ENCODE results near the gene TTLL8.
"Not testable (repeated sequence)": the region's sequence is repeated elsewhere in the genome, so short reads cannot be mapped to it uniquely, and the experiment has no call there.

Gene TTLL8

DNA sequence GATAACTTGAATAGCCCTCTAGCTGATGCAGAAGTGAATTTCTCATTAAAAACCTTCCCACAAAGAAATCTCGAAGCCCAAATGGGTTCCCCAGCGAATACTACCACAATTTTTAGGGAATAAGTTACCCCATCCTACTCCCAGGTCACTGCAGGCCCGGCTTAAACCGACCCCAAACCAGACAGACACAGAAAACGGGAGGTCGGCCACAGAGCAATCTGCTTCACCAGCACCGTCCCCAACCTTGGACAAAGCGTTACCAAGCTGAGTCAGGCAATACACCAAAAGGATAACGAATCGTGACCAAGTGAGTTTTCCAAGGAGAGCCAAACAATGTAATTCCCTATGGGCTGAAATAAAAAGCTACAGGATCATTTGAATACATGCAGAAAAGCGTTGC, 31.1 kb upstream of the TTLL8 start:
- in situ Hi-C loops (cut with MboI; ENCODE audit: low pct_unique_long_range_greater_than_20kb, low sequenced_read_pairs, unreplicated experiment) = no loop called here
- DNase-seq (ENCODE audit: low spot score) = no peak
- TF ChIP-seq, protein P1, sequence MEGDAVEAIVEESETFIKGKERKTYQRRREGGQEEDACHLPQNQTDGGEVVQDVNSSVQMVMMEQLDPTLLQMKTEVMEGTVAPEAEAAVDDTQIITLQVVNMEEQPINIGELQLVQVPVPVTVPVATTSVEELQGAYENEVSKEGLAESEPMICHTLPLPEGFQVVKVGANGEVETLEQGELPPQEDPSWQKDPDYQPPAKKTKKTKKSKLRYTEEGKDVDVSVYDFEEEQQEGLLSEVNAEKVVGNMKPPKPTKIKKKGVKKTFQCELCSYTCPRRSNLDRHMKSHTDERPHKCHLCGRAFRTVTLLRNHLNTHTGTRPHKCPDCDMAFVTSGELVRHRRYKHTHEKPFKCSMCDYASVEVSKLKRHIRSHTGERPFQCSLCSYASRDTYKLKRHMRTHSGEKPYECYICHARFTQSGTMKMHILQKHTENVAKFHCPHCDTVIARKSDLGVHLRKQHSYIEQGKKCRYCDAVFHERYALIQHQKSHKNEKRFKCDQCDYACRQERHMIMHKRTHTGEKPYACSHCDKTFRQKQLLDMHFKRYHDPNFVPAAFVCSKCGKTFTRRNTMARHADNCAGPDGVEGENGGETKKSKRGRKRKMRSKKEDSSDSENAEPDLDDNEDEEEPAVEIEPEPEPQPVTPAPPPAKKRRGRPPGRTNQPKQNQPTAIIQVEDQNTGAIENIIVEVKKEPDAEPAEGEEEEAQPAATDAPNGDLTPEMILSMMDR (IDR thresholded peaks at IDR 0.05; ENCODE audit: extremely low read depth, insufficient read depth, missing control alignments) = no peak

DNA sequence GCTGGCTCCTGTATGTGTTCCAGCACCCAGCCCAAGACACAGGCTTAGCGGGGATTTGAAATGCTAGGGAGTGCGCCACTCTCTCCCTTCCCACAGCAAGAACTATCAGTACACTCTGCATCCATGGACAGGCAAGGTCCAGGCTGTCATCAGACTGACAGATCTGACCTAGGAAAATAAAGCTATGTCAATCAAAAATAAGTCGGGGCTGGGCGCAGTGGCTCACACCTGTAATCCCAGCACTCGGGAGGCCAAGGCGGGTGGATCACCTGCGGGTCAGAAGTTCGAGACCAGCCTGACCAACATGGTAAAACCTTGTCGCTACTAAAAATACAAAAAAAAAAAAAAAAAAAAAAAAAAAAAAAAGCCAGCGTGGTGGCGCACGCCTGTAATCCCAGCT, 30.0 kb upstream of the TTLL8 start:
- no peak for DNase-seq (ENCODE audit: low spot score)
- in situ Hi-C loops (cut with MboI; ENCODE audit: low pct_unique_long_range_greater_than_20kb, low sequenced_read_pairs, unreplicated experiment) = no loop called here
- TF ChIP-seq, protein P1 (IDR thresholded peaks at IDR 0.05; ENCODE audit: extremely low read depth, insufficient read depth, missing control alignments) = no peak

DNA sequence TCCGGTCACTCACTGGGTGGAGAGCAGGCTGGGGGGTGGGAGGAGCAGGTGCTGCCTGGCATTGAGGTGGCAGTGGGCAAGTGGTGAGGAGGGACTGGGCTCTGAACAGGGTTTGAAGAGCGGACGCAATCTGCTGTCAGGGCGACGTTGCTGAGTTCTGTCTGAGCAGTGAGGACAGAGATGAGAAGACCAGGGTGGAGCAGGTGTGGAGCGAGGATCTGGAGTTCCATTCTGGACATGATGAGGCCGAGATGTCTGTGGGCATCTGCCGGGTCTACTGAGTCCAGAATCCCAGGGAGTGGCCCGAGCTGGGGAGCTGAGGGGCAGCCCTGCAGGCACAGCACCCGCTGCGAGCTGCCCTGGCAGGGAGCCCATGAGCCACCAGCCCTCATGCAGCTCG, 29.5 kb upstream of the TTLL8 start:
- in situ Hi-C loops (cut with MboI; ENCODE audit: low pct_unique_long_range_greater_than_20kb, low sequenced_read_pairs, unreplicated experiment) = no loop called here
- TF ChIP-seq, protein P1 (IDR thresholded peaks at IDR 0.05; ENCODE audit: extremely low read depth, insufficient read depth, missing control alignments) = no peak
- DNase-seq (ENCODE audit: low spot score) = no peak

DNA sequence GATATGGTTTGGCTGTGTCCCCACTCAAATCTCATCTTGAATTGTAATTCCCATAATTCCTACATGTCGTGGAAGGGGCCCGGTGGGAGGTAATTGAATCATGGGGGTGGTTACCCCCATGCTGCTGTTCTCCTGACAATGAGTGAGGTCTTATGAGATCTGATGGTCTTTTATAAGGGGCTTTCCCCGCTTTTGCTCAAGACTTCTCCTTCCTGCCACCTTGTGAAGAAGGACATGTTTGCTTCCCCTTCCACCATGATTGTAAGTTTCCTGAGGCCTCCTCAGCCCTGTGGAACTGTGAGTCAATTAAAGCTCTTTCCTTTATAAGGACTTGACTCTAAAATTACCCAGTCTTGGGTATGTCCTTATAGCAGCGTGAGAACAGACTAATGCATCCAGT, 28.9 kb upstream of the TTLL8 start:
- DNase-seq (ENCODE audit: low spot score); in situ Hi-C loops (cut with MboI; ENCODE audit: low pct_unique_long_range_greater_than_20kb, low sequenced_read_pairs, unreplicated experiment): not testable (repeated sequence)

DNA sequence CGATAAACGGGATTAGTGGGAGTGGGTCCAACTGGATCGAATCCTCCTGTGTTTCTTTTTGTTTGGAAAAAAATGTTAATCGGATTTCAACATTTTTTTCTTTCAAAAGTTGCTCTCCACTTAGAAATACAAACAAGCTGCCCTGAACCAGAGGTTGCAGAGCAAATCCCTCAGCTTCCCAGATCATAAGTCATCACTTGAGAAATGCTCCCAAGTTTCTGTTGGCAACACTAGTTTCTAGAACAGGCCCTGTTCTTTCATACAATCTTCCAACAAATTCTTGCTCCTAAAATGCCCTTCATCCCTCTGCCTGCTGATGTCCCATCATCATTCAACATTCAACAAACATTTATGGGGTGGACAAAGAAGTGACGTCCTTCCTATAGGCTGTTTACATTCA, 28.4 kb upstream of the TTLL8 start:
- no peak for DNase-seq (ENCODE audit: low spot score)
- TF ChIP-seq, protein P1 (IDR thresholded peaks at IDR 0.05; ENCODE audit: extremely low read depth, insufficient read depth, missing control alignments) = no peak

DNA sequence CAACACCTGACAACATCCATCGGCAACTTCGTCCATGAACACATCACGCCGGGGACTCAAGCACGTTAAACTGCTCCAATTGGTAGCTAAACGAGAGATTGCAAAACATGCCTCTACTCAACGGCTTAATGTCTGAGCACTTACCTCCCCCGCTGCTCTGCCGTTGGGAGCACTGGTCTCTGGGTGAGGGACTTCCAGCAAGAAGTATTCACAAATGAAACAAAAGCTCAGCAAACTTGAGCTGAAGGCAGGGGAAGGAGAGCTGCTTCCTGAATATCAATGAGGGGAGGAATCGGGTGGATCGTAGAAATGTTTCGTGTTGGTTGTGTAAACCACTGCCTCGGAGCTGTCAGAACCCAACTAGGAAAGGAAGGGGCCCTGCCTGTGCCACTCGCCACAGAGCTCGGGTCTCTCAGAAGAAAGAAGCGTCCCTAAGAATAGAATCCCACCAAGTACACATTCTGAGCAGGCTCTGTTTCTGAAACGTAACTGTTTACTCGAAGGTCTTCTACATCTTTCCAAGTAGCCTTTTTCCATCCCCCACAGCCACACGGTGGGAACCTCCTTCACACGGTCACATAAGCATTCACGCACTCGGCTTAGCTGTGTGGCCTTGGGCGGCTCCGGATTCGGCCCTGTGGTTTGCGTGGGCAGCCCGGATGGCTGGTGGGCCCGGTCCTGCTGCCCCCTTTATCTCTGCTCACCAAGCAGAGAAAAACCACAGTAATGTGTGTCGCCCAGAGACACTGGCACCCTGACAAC, 27.3 kb upstream of the TTLL8 start, which contains the start of gene MLC1:
Gene MLC1 (minus strand): TSS at position 216 of the 762 bp plus-strand sequence. CDS start 524 bp downstream, outside the sequence.
- TF ChIP-seq, protein P1 (IDR thresholded peaks at IDR 0.05; ENCODE audit: extremely low read depth, insufficient read depth, missing control alignments) = no peak
- peak; percentile 69 for DNase-seq (ENCODE audit: low spot score)
- in situ Hi-C loops (cut with MboI; ENCODE audit: low pct_unique_long_range_greater_than_20kb, low sequenced_read_pairs, unreplicated experiment) = no loop called here

More for the DNA sequence above, 28.4 kb upstream of the TTLL8 start:
- in situ Hi-C loops (cut with MboI; ENCODE audit: low pct_unique_long_range_greater_than_20kb, low sequenced_read_pairs, unreplicated experiment) = no loop called here

DNA sequence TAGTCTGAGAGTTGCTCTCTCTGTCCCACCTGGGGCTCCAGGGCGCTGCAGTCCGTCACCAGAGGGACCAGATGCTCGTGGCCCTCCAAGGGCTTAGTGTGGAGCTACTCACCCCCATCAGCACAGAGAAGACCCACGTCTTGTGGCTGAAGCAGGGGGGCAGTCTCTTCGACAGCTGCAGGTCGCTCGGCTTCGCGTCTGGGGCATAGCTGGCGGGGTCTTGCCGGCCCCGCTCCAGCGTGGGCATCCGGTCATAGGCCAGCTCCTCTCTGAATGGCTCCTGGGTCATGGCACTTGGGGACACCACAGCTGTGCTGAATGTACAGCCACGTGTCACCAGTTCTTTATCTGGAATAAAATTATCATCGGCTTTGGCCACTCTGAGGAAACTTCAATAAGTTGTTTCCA, 26.5 kb upstream of the TTLL8 start:
- DNase-seq (ENCODE audit: low spot score) = no peak
- in situ Hi-C loops (cut with MboI; ENCODE audit: low pct_unique_long_range_greater_than_20kb, low sequenced_read_pairs, unreplicated experiment) = no loop called here
- TF ChIP-seq, protein P1 (IDR thresholded peaks at IDR 0.05; ENCODE audit: extremely low read depth, insufficient read depth, missing control alignments) = no peak
